Measurements from ENCODE around the gene CYTH1.

The CYTH1 gene

GRCh38 chr17:78642707-78643106, 139.4 kb downstream of the CYTH1 start:
- Histone ChIP-seq H3K27me3 (no peaks in the 10 kb centered on the region), H3K4me3 (ENCODE audit: low read depth, low read length) (no peak overlapping the region), H3K36me3 (no peaks in the 10 kb centered on the region), H3K4me1 (no peaks in the 10 kb centered on the region), H3K9me3 (no peaks in the 10 kb centered on the region)
- TF ChIP-seq CTCF (IDR thresholded peaks at IDR 0.05; ENCODE audit: low read depth, low read length) = no peak
- no peak for DNase-seq

- no peaks in the 10 kb centered on the region for H3K9me3 ChIP-seq
- DNase-seq = no peak
- H3K36me3 ChIP-seq = no peaks in the 10 kb centered on the region
- no peak for TF ChIP-seq CTCF (IDR thresholded peaks at IDR 0.05; ENCODE audit: low read depth, low read length)
- no peak overlapping the region for H3K4me3 ChIP-seq (ENCODE audit: low read depth, low read length)
- no peaks in the 10 kb centered on the region for H3K27me3 ChIP-seq
- H3K4me1 ChIP-seq = no peaks in the 10 kb centered on the region
These were observed 140.4 kb downstream of the CYTH1 start for GRCh38 chr17:78641666-78642065.

- Histone ChIP-seq H3K27me3 (no peaks in the 10 kb centered on the region), H3K4me1 (no peaks in the 10 kb centered on the region), H3K9me3 (no peaks in the 10 kb centered on the region), H3K36me3 (no peaks in the 10 kb centered on the region), H3K4me3 (ENCODE audit: low read depth, low read length) (no peak overlapping the region)
- TF ChIP-seq CTCF (IDR thresholded peaks at IDR 0.05; ENCODE audit: low read depth, low read length) = no peak
- no peak for DNase-seq
These were observed 140.8 kb downstream of the CYTH1 start for GRCh38 chr17:78641243-78641642.

- Histone ChIP-seq H3K4me3 (ENCODE audit: low read depth, low read length) (no peak overlapping the region), H3K36me3 (no peaks in the 10 kb centered on the region), H3K9me3 (no peaks in the 10 kb centered on the region), H3K4me1 (no peaks in the 10 kb centered on the region), H3K27me3 (no peaks in the 10 kb centered on the region)
- no peak for DNase-seq
- no peak for TF ChIP-seq CTCF (IDR thresholded peaks at IDR 0.05; ENCODE audit: low read depth, low read length)
These were observed 141.4 kb downstream of the CYTH1 start for GRCh38 chr17:78640700-78641099.

GRCh38 chr17:78637643-78638420, 144.2 kb downstream of the CYTH1 start:
- Histone ChIP-seq H3K36me3 (no peaks in the 10 kb centered on the region), H3K4me1 (no peaks in the 10 kb centered on the region), H3K4me3 (ENCODE audit: low read depth, low read length) (no peak overlapping the region), H3K27me3 (no peaks in the 10 kb centered on the region), H3K9me3 (no peaks in the 10 kb centered on the region)
- no peak for DNase-seq
- no peak for TF ChIP-seq CTCF (IDR thresholded peaks at IDR 0.05; ENCODE audit: low read depth, low read length)

- Histone ChIP-seq H3K27me3 (no peaks in the 10 kb centered on the region), H3K9me3 (no peaks in the 10 kb centered on the region), H3K36me3 (no peaks in the 10 kb centered on the region), H3K4me1 (no peaks in the 10 kb centered on the region), H3K4me3 (ENCODE audit: low read depth, low read length) (no peak overlapping the region)
- no peak for DNase-seq
- no peak for TF ChIP-seq CTCF (IDR thresholded peaks at IDR 0.05; ENCODE audit: low read depth, low read length)
These were observed 144.9 kb downstream of the CYTH1 start for GRCh38 chr17:78637146-78637545.
